NAMALWA (cell line): Measurements from ENCODE around the gene SLC25A26.

Experiments used
- DNase-seq: peaks from one replicate; pipeline ENCODE4 v3.0.0-alpha.2; 2015; ENCODE audit warnings: low spot score

The SLC25A26 gene

DNA sequence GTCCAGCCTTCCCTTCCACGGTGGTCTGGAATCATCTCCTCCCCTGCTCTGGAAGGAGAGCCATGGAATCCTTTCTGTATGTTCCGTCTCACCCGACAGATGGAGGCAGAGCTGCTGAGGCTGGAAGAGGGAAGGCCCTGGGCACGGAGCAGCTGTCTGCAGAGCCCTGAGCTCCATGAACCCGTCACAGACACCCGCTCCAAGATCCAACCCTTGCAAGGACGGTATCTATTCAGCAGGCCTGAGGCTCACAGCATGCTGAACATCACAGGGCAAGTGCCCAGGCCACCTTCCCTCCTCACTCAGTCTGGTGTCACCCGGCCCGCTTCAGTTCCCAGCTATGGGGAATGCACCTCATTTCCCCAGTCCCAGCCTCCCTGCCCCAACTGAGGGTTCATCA is 176.1 kb downstream of the SLC25A26 start:
- no peak for DNase-seq

DNA sequence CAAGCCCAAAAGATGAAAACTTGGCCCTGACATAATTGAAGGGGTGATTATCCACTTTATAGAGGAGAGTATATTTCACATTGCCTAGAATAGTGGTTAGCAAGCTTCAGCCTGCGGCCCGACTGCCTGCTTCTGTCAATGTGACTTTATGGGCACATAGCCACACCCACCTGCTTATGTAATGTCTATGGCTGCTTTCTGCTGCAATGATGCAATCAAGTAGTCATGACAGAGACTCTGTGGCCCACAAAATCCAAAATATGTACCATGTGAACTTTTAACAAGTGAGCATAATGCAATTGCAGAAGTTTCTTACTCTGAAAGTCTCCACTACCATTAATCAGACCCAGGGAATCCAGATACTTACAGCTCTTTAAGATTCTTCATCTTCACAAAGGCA is 176.9 kb downstream of the SLC25A26 start:
- no peak for DNase-seq

DNA sequence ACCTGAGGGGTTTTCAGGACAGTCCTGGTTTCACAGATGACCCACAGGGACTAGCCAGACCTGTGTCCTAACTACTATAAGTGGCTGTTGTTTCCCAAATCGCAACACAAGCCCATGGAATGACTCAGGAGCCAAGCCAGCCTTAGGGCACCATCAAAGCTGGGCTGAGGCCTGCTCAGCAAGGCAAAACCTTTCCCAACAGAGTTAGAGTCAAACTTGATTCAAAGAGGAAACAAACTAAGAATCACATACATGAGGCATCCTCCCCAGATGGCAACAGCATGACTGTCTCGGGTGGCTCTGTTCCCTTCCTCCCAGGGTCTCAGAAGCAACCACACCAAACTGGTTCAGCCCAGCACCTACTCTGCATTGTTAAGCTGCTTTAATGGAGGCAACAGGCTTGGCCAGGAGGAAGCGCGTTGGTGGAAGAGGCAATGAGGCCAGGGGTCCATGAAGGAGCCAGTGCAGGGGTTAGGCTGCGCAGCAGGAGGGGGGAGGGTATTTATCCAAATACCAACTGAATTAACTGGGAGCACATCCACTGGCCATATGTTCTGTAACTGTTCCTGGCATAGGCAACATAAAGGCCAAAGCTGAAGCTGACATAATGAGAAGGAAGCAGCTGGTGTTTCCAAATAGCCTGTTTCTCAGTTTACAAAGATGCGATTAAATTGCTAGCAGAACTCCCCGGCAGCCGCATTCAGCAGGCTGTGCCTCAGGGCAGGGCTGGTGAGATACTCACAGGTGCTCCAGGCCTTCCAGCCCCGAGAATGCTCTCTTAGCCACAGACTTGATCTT is 177.6 kb downstream of the SLC25A26 start:
- DNase-seq: no peak

DNA sequence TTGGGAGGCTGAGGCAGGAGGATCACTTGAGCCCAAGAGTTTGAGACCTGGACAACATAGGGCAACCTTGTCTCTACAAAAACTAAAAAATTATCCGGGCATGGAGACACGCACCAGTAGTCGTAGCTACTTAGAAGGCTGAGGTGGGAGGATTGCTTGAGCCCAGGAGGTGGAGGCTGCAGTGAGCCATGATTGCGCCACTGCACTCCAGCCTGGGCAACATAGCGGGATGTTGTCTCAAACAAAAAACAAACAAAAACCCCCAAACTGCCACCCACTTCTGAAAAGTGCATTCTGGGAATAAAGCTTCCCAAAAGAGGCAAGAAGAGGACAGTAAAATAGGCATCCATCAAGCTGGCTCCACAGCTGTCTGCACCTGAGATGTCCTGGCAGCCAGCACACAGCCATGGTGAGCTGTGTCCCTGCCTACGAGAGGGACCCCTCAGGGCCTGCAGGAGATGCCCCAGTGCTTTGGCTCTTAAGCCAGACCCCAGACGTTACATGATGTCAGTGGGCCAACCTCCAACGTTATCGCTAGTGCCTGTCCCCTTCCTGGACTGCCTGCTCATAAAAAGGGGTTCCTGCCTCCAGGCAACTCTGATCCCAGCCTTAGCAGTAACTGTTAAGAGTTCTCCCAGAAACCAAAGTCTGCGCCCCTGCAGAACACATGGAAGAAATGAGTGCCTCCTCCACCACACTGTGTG is 178.9 kb downstream of the SLC25A26 start:
- no peak for DNase-seq

DNA sequence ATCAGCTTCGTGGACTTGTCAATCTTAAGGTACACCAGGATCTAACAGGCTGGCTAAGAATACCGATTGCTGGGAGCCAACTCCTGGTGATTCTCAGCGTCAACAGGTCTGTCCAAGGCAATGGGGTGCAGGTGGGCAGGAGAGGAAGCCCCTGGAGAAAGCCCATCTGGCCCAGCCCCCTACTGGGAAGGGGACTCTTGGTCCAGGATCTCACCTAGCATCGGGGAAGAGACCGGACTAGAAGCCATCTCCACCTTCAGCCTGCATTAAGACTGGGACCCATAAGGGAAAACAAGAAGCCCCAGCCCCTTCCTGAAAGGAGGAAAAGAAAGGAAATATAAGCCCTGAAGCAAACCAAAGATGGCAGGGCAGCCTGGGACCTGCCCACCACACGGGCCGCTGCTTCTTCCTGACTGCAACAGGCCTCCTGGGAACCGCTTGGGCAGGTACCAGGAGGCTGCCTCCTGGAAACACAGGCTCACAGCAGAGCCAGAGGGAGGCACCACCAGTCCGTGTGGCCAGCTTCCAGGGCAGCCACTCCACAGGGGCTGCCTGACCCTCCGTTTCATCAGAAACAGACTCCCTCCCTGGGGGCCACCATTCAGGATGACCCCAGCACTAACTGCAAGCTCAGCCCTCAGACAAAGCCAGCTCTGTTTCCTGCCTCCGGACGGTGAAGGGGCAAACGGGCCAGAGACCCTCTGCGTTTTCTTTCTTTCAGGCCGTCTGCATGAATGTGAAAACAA is 179.8 kb downstream of the SLC25A26 start:
- no peak for DNase-seq

DNA sequence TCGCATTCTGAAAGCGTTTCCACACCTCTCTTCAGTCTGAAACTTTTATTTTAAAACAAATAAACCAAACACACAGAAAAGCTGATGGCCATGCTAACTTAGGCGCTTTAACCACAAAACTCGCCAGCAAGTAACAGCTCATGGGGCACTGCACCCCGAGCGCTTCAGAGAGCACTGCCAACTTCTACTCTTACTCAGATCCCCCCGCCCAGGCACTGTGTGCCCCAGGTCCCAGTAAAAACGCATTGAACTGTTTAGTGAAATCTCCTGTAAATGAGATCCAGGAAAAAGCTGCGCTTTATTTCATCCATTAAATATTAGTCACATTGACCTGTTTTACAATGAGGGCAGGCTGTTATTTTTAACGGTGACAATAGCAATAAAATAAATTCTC is 180.4 kb downstream of the SLC25A26 start:
- no peak for DNase-seq

DNA sequence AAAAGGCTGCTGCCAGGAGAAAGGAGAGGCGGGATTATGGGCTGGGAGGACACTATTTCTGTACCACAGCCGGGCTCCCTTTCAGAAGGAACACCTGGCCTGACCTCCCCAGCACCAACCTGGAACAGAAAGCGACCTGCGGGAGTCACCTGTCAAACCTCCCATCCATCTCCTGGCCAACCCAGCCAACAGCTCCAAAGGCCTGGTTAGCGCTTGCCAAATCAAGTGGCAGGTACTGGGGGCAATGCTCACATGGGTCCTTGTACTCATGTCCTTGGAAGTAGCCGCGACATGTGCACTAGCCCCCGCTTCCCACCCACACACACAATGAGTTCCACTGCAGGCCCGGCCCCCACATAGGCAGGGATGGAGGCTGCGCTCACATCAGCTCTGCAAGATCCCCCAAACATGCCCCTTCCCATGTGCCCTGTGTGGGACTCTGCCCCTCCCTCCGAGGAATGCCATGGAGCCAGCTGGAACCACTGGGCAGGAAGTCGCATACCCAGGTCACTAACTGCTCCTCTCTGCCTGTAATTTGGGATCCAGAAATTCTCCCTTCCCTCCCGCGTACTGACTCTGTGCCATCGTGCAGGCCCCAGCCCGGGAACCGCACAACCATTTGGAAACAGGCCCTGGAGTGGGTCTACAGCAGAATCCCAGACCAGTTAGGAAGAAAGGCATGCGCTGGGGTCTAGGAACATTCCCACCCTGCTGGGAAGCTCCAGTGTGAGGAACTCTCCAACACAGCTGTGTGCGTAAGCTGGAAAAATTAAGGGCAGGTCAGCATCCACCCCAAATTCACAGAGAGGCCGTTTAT is 181.1 kb downstream of the SLC25A26 start:
- DNase-seq: no peak

DNA sequence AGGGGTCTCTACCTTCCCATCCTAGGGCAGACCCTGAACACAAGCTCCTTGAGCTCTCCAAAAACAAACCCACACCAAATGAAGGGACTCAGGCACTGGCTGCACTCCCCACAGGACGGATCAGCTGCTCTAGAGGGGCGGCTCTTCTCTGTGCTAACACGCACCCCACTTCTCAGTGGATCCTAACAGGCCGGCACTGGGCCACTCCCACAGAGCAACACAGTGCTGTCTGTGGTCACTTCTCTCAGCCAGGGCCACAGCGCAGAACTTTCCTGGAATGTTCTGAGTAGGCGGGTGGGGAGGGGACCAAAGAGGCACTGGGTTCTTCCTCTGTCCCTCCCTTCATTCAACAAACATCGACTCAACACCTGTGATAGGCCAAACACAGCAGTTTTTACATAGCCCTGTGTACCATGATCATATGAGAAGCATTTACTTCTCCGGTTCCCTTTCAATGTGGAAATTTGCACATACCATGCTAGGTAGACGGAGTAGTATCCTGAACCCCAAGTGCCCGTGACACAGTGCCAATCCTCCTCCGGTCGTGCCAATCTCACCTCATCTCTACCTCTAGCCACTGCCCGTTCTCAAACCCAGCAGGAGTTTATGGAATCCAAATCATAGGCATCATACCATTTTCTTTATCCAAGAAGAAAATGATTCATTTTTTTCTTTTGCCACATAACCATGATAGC is 181.9 kb downstream of the SLC25A26 start:
- no peak for DNase-seq

DNA sequence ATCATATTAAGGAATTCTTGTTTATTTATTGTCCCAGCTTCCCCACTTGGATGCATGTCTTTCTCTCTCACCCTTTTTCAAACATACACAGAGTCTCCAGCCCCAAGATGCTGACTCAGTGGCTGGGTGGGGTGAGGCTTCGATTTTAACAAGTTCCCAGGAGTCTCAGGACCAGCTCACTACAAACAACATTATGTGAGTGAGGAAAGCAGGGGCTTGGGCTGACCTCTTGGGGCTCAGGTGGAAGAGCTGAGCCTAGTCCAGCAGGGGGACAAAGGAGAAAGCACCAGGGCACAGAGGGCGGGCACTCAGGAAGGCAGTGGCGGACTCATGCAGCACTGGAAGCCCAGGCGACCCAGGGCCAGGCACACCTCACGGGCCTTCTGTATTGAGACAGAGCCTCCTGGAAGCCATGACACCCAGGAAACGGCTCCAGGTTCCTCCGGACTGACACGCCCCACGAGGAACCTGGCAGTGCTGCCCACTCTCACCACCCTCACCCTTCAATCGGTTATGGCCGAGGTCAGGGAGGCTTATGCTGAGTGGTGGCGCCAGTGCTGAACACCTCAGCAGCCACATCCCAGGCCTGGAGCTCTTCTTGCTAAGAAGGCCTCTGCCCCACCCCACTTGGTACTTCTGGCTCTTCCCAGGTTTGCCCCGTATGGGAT is 182.7 kb downstream of the SLC25A26 start:
- DNase-seq: no peak

DNA sequence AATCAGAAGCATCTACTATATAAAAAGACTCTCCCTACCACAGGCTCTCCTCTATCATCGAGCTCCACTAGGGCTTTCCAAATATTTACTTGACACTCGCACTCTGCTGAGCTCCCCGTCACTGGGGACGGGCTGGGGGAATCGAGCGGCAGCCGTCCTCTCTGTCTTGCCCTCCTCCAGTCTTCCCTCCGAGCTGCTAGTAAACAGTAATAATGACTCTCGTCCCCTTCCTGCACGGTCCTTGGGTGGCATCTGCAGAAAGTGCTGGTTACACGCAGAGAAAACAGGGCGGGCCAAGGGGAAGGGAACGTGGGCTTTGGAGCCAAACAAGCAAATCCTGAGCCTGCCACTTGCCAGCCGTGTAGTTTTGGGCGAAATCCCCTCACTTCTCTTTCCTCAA is 183.4 kb downstream of the SLC25A26 start:
- DNase-seq: no peak

DNA sequence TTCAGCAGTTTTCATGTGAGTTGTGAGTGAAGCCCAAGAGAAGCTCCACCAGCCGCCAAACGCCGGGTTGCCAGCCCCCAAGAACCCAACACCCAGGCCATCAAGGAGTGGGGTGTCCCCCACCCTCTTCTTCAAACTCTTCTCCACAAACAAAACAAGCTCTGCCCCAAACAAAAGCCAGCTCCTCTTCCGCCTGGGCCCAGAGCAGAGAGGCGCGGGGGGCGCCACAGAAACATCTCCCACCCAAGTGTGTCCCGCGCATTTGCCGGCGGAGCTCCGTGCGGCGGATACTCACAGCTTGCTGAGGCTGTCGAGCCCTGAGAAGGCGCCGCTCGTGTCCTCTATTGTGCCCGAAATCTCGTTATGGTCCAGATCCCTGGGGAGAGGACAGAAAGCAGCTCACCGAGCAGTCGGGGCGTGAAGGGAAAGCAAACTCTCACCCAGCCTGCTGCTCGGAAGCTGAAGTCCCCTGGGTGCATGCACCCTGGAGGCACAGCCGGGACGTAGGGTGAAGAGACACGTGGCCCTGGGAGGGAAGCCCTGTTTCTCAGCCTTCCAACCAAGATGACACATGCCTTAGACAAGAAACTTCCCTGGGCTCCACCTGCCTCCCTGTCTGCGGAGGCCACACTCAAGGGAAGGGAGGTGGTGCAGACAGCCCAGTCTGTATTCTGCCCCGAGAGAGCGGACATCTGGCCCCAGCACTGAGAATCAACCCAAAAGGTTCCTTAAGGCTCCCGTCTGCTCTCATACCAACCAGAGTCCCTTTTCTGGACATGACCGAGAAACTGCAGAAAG is 184.3 kb downstream of the SLC25A26 start:
- DNase-seq: no peak

DNA sequence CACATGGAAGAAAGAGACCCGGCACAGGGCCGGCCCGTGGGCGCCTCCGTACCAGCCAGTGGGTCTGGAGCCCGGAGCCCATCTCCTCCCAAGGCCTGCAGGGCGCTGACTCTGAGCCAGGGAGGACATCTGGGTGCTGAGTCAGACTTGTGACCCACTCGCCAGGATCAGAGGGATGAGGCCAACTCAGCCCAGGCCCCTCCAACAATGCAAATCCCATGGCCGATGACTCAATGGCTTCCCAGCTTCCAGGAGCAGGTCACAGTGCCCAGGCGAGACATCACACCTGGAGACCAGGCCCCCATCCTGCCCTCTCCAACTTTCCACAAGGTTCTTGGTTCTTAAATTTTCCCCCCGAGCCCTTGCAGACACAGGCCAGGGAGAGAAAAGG is 184.9 kb downstream of the SLC25A26 start:
- no peak for DNase-seq

DNA sequence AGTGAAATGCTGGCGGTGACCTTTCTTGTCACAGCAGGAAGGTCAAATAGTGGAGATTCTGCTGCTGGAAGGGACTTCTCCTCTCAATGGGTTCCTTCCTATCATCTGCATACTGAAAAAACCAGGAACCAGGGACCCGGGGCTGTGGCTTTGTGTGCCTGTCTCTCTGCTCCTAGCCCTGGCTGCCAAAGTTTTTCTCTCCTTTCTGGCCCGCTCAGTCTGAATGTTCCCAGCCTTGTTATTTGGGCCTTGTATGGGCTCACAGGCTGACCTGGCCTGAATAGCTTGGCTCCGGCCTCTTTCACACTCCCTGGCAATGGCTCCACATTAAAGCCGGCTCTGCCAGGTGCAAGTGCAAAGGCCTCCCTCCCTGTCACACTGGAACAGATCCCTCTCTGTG is 185.4 kb downstream of the SLC25A26 start:
- no peak for DNase-seq

DNA sequence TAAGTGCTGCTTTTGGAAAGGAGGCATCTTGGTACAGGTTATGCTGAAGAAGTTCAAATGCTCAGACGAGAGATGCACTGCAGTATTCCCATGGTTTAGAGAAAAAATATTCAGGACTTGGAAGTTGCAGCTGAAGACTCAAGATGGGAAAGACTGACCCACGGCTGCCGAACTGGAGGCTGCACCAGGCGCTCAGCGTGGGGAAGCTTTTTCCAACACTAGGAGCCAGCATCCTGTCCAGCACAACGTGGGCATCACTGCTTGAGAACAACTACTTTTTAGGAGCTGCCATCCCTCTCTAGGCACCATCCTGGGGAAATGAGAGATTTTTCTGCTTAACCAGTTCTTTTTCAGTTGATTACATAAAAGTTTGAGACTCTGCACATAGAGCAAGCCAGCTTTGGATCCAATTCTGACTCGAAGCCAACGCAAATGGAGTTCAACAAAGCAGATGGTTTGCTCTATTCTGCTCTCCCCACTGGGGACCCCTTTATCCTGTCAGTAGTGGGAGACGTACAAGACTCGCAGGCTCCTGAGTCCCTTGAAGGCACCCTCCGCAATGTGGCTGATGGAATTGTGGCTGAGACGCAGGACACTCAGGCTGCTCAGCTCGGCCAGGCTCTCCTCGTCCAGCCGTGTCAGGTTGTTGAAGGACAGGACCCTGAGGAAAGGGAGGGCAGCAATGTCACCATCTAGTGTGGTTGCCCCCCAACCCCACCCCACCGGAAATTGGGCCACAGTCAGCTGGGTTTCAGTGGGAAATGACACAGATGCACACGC is 186.2 kb downstream of the SLC25A26 start:
- no peak for DNase-seq

DNA sequence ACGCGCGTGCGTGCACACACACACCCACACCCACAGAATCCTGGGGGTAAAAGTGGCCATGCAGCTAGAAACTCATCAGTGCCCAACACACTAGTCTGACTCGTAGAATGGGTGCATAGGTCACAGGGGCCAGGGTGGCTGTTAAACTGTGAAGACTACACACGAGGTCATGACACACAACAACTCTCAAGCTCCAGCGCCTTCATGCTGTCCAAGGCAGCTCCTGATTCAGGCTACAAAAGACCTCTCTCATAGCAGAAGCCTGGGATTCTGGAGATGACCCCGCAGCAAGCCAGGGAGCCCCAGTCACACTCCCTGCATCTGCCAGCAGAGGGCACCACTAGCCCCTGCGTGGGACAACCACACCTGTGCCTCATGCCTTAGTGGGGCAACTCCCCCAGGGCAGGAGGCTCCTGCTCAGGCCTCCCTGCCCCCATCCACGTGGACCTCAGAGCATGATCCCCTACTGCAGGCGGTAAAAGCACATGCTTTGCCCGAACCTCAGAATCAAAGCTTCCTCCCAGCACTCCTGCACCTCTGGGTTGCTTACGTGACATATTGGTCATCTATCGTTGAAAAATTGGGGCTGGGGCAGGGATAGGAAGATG is 186.9 kb downstream of the SLC25A26 start:
- peak; percentile 59 for DNase-seq

DNA sequence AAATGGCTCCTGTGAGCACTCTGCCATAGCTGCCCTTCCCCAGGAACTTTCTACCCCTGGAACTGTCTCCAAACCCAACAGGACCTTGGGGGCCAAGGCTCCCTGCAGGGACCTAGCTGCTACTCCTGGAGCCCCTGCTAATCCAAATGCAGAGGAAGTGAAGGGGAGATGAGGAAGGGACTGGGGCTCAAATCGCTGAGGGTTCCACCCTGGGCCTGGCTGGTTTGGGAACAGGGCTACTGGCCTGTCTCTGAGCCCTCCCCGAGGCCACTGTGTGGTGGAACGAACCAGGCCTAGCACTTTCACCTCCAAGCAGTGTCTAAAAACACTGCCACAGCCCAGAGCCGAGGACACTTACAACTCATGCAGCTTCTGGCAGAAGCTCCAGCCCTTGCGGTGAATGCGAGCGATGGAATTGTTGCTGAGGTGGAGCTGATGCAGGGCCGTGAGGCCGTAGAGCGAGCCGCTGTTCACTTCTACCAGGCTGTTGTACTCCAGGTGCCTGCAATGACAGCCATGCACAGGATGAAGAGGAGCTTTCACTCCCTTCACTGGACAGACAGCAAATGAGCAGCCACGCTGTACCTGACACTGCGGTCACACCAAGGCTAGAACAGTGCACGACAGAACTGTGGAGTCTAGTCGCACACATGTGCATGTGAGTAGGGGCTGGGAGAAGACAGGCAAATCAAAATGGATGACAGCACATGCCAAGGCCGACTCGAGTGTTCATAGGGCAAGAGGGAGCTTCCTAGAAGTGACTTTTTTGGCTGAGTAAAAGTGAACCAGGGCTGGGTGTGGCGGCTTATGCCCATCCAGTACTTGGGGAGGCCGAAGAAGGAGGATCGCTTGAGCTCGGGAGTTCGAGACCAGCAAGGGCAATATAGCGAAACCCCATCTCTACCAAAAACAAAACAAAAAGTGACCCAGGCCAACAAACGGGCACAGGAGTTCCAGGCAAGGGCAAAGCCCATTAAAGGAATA is 189.3 kb downstream of the SLC25A26 start:
- no peak for DNase-seq

DNA sequence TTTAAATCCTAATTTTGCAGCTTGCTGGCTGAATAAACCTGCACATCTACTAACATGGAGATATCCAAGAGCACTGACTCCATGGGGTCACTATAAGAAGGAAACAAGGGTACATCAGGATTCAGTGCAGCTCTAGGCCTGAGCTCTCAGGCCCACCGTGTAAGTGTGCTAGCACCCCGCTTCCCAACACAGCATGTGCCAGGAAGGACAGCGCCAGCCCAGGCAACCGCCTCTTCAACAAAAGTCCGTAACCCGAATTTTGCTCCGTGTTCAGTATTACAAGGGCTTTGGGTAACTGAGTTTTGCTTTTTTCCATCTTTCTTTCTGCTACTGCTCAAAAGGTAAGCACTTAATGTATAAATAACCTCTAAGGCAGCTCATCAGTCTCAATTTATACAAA is 190.2 kb downstream of the SLC25A26 start:
- DNase-seq: no peak

DNA sequence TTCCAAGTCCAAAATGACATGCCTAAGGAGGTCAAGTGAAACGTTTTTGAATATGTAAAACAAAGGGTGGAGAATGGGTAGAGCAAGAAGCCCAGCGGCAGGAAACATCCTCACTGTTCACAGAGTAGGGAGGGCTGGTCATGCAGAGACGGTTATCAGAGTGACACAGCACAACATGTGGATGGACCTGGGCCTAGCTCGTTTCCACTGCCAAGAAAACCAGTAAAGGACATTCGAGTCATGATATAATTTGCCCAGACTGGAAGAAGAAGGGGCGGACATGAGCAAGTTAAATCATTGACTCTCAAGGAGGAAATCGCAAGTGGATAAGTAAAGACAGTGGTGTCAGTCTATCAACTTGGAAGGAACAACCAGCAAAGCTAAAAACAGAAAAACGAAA is 190.7 kb downstream of the SLC25A26 start:
- DNase-seq: no peak
